Natural killer cell (primary cell): ENCODE data around the gene TBRG4. TPM values are rescaled to one million over a fixed set of nuclear protein-coding genes. Genes with fewer than 3 reads are reported as not detected.
"Not testable (repeated sequence)": the region's sequence is repeated elsewhere in the genome, so short reads cannot be mapped to it uniquely, and the experiment has no call there.

Source experiments
- ATAC-seq, 3 donors: fragments of 150-1000 bp in 2 of 3; fragments of 200-7000 bp in 1 of 3; cut with Tn5 transposase; 1 replicate in 1 of 3; 2 replicates in 2 of 3; pipeline ENCODE4 v1.10.0; 2021; ENCODE audit warnings: mild to moderate bottlenecking in 2 of 3, moderate library complexity in 2 of 3
- DNase-seq, 2 donors: peaks; one replicate each; pipeline versions ENCODE4 v3.0.0 to v3.0.0-alpha.2; 2013 to 2021; ENCODE audit warnings: mixed read lengths in 1 of 2
- H3K27ac ChIP-seq: one replicate; pipeline ENCODE4 v1.5.1; 2013; ENCODE audit warnings: mild to moderate bottlenecking, low read length
- H3K27me3 ChIP-seq: one replicate; pipeline ENCODE4 v1.6.1; 2013; ENCODE audit warnings: low read length; ENCODE audit not compliant: control insufficient read depth, insufficient read depth
- H3K36me3 ChIP-seq: one replicate; pipeline ENCODE4 v1.6.1; 2013; ENCODE audit warnings: low read length; ENCODE audit not compliant: control insufficient read depth, insufficient read depth
- H3K4me1 ChIP-seq: one replicate; pipeline ENCODE4 v1.6.1; 2013; ENCODE audit warnings: low read length; ENCODE audit not compliant: control insufficient read depth, insufficient read depth
- H3K4me3 ChIP-seq: one replicate; pipeline ENCODE4 v1.5.1; 2013; ENCODE audit warnings: low read length
- H3K9me3 ChIP-seq: one replicate; pipeline ENCODE4 v1.6.1; 2013; ENCODE audit warnings: low read length; ENCODE audit not compliant: control insufficient read depth, insufficient read depth
- H3K27ac Mint-ChIP-seq, 2 donors: one replicate each; pipeline ENCODE4 v1.8.0; 2022; ENCODE audit warnings: mild to moderate bottlenecking in 2 of 2, mixed read lengths in 2 of 2, moderate library complexity in 1 of 2
- H3K27me3 Mint-ChIP-seq, 2 donors: one replicate each; pipeline ENCODE4 v1.8.0; 2022; ENCODE audit warnings: low read depth in 2 of 2, mixed read lengths in 2 of 2
- H3K36me3 Mint-ChIP-seq: one replicate; pipeline ENCODE4 v1.8.0; 2022; ENCODE audit warnings: mixed read lengths
- H3K4me1 Mint-ChIP-seq, 2 donors: one replicate each; pipeline ENCODE4 v1.8.0; 2022; ENCODE audit warnings: mixed read lengths in 2 of 2
- H3K4me3 Mint-ChIP-seq: one replicate; pipeline ENCODE4 v1.8.0; 2022; ENCODE audit warnings: mild to moderate bottlenecking, moderate library complexity, mixed read lengths
- H3K9me3 Mint-ChIP-seq, 2 donors: one replicate each; pipeline ENCODE4 v1.8.0; 2022; ENCODE audit warnings: mixed read lengths in 2 of 2
- WGBS: methylation state at CpG from one replicate; pipeline ENCODE4 v1.1.7; 2013; ENCODE audit warnings: missing lambda C conversion rate; ENCODE audit not compliant: insufficient coverage; 5-methylcytosine and 5-hydroxymethylcytosine counted together
- intact Hi-C: fragments of 100-400 bp; cut with micrococcal nuclease; formaldehyde crosslinking; loops from one replicate; pipeline ENCODE4 v1.14.2; 2022
- total RNA-seq, 4 donors: library from RNA; stranded (reverse); fragments of 120-200 nt in 1 of 4; gene quantifications; one replicate each; pipeline versions ENCODE4 v1.2.3 to v1.2.4, GENCODE V29; 2013 to 2022
- TF ChIP-seq, protein P1 (sequence below): fragments of 200-600 bp; IDR thresholded peaks from one replicate; pipeline ENCODE4 v1.8.0; 2022; ENCODE audit warnings: antibody characterized with exemption

Gene TBRG4
- total RNA-seq, 3 donors from 2014 or later (not counting 1 experiment from before 2014, with no cell fraction given) = 48.6 to 56.7 (median 55.9) TPM

DNA sequence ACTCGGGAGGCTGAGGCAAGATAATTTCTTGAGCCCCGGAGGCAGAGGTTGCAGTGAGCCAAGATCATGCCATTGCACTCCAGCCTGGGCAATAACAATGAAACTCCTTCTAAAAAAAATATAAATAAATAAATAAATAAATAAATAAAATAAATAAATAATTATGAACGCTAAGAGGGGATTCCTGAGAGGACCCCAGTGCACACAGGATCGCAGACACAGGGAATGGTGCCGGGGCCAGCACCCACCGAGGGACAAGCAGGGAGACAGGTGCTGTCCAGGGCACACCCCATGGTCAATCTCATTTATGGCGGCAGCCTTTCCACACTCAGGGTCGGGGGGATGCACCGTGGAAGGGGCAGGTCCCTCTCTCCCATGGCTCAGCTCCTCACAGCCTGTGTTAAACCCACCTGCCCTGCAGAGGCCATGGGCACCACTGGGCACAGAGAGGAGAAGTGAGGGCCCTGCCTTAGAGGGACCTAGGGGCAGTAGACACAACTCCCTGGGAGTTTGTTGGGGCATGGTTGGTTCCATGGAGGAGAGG lies 43.9 kb upstream of the TBRG4 start:
- Histone ChIP-seq H3K4me3 (no peak overlapping the region), H3K27ac (no peak overlapping the region), H3K36me3 (no peaks in the 10 kb centered on the region), H3K9me3 (no peaks in the 10 kb centered on the region), H3K27me3 (peaks cover 4% of the 10 kb centered on the region), H3K4me1 (peaks cover 3% of the 10 kb centered on the region)
- Mint-ChIP-seq H3K4me3 (no peak overlapping the region), H3K27me3 (peaks cover 16 to 33% of the 10 kb centered on the region in 2 donors), H3K27ac (no peak overlapping the region), H3K9me3 (no peaks in the 10 kb centered on the region), H3K4me1 (peaks cover 0 to 3% of the 10 kb centered on the region in 2 donors), H3K36me3 (no peaks in the 10 kb centered on the region)
- ATAC-seq = no peak
- intact Hi-C loops = no loop called here
- WGBS = 95% methylated on average over 9 of the region's 9 CpGs
- DNase-seq = no peak
- TF ChIP-seq, protein P1, sequence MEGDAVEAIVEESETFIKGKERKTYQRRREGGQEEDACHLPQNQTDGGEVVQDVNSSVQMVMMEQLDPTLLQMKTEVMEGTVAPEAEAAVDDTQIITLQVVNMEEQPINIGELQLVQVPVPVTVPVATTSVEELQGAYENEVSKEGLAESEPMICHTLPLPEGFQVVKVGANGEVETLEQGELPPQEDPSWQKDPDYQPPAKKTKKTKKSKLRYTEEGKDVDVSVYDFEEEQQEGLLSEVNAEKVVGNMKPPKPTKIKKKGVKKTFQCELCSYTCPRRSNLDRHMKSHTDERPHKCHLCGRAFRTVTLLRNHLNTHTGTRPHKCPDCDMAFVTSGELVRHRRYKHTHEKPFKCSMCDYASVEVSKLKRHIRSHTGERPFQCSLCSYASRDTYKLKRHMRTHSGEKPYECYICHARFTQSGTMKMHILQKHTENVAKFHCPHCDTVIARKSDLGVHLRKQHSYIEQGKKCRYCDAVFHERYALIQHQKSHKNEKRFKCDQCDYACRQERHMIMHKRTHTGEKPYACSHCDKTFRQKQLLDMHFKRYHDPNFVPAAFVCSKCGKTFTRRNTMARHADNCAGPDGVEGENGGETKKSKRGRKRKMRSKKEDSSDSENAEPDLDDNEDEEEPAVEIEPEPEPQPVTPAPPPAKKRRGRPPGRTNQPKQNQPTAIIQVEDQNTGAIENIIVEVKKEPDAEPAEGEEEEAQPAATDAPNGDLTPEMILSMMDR = no peak

DNA sequence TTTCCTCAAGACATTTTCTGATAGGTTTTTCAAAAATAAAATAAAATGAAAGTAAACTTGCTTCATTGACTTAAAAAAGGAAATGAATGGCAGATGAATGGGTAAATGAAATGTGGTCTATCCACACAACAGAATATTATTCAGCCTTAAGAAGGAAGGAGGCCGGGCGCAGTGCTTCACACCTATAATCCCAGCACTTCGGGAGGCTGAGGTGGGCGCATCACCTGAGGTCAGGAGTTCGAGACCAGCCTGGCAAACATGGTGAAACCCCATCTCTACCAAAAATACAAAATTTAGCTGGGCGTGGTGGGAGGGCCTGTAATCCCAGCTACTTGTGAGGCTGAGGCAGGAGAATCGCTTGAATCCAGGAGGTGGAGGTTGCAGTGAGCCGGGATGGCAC lies 42.4 kb upstream of the TBRG4 start:
- intact Hi-C loops = loop anchor here (1.0 kb wide), 1 partner anchor 106 kb away; no protein-coding TSS in a partner anchor
- H3K36me3 ChIP-seq, H3K27me3 ChIP-seq, H3K4me3 Mint-ChIP-seq, H3K36me3 Mint-ChIP-seq, H3K27ac Mint-ChIP-seq, H3K4me1 ChIP-seq, H3K4me3 ChIP-seq, ATAC-seq, H3K9me3 Mint-ChIP-seq, H3K27ac ChIP-seq, DNase-seq, H3K4me1 Mint-ChIP-seq, H3K9me3 ChIP-seq: not testable (repeated sequence)
- 82% methylated on average over 7 of the region's 8 CpGs for WGBS
- H3K27me3 Mint-ChIP-seq = peaks cover 17 to 35% of the 10 kb centered on the region in 2 donors

GRCh38 chr7:45153233-45153632 lies 41.7 kb upstream of the TBRG4 start:
- Mint-ChIP-seq H3K36me3 (no peaks in the 10 kb centered on the region), H3K27ac (no peak overlapping the region), H3K27me3 (peaks cover 16 to 33% of the 10 kb centered on the region in 2 donors), H3K4me3 (no peak overlapping the region), H3K9me3 (no peaks in the 10 kb centered on the region), H3K4me1 (no peaks in the 10 kb centered on the region)
- 41% methylated on average over 3 of the region's 3 CpGs for WGBS
- TF ChIP-seq, protein P1 = no peak
- DNase-seq = no peak
- no peaks in the 10 kb centered on the region for H3K36me3 ChIP-seq
- intact Hi-C loops = no loop called here
- no peak for ATAC-seq
- H3K9me3 ChIP-seq = no peaks in the 10 kb centered on the region
- no peaks in the 10 kb centered on the region for H3K27me3 ChIP-seq
- H3K4me3 ChIP-seq = no peak overlapping the region
- H3K4me1 ChIP-seq = no peaks in the 10 kb centered on the region
- no peak overlapping the region for H3K27ac ChIP-seq

GRCh38 chr7:45151967-45152366 lies 40.5 kb upstream of the TBRG4 start:
- Histone ChIP-seq H3K27ac (no peak overlapping the region), H3K36me3 (no peaks in the 10 kb centered on the region), H3K9me3 (no peaks in the 10 kb centered on the region), H3K27me3 (no peaks in the 10 kb centered on the region), H3K4me1 (no peaks in the 10 kb centered on the region), H3K4me3 (no peak overlapping the region)
- TF ChIP-seq, protein P1 = no peak
- Mint-ChIP-seq H3K4me3 (no peak overlapping the region), H3K27ac (no peak overlapping the region), H3K27me3 (peaks cover 14 to 30% of the 10 kb centered on the region in 2 donors), H3K36me3 (no peaks in the 10 kb centered on the region), H3K9me3 (no peaks in the 10 kb centered on the region), H3K4me1 (no peaks in the 10 kb centered on the region)
- DNase-seq = no peak
- no peak for ATAC-seq
- WGBS = 53% methylated on average over 3 of the region's 3 CpGs
- intact Hi-C loops = no loop called here
